ENCODE data around the gene KANTR. TPM values are rescaled to one million over a fixed set of nuclear protein-coding genes. Genes with fewer than 3 reads are reported as not detected.
A peak's percentile ranks its signal among the peaks of the same experiment; 100 is the strongest.

KANTR gene
- total RNA-seq, 1 experiment from 2014 or later, result 7.7 TPM

DNA sequence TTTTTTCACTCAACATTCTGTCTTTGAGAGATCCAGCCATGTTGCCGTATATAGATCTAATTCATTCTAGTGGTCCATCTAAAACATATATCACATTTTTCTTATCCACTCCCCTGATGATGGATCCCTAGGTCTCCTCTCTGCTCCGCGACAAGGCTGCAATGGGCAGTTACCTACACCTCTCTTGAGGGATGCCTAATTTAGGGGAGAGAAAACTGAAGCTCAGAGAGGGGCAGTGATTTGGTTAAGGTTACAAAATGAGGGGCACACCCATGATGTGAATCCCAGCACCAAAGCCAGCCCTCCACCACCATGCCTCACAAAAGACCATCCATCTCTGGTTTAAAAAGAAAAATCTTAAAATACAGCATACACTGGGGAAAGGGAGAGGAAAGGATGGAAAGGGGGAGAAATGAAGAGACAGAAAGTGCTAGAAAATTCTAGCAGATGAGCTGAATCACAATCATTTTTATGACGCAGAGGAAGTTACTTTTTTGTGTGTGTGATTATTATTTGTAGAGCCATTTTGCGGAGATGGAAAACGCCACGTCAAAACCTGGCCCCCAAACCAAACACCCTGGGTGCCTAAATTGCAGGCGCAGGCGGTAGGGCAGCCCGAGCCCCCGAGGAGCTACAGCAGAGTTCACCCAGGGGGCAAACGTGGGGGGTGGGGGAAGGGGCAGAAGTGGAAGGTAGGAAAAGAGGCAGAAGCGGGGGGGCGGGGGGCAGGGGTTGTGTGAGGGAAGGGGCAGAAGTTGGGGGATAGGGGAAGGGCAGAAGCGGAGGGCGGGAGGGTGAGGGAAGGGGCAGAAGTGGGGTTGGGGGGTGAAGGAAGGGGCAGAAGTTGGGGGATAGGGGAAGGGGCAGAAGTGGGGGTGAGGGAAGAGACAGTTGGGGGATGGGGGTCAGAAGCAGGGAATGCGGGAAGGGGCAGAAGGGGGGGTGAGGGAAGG lies 13.0 kb upstream of the KANTR start:
- H2BK20ac ChIP-seq (ENCODE audit: low read depth, low read length, poor library complexity, severe bottlenecking), result no peak overlapping the region
- Mint-ChIP-seq H3K27ac (peak overlapping the region in 1 of 3 experiments; percentile 90; a peak in 3 of 7 replicates), H3K27me3 (ENCODE audit: low read depth) (peaks cover 14% of the 10 kb centered on the region), H3K36me3 (ENCODE audit: insufficient read depth in 1 of 3, low read depth in 3 of 3) (peaks cover 27 to 34% (median 33%) of the 10 kb centered on the region in 3 experiments), H3K4me3 (peak overlapping the region; percentile 64 to 82), H3K9me3 (peaks cover 65 to 78% of the 10 kb centered on the region in 2 experiments), H3K4me1 (peaks cover 6 to 21% of the 10 kb centered on the region in 2 experiments)
- H2AK5ac ChIP-seq (ENCODE audit: insufficient read length, low read length), result no peak overlapping the region
- no peaks in the 10 kb centered on the region for H3K79me2 ChIP-seq (ENCODE audit: insufficient read depth, low read length)
- no peaks in the 10 kb centered on the region for H4K20me1 ChIP-seq (ENCODE audit: control insufficient read depth, insufficient read depth, insufficient read length)
- H2BK15ac ChIP-seq (ENCODE audit: low read depth, low read length), result no peak overlapping the region
- H3K4me1 ChIP-seq (ENCODE audit: insufficient read depth, low read length), result no peaks in the 10 kb centered on the region
- peaks cover 3% of the 10 kb centered on the region for H3K23me2 ChIP-seq (ENCODE audit: insufficient read length, low read depth, low read length, poor library complexity, severe bottlenecking)
- no peak overlapping the region for H4K8ac ChIP-seq (replicated peaks; ENCODE audit: insufficient read length, low read depth, low read length)
- no peak overlapping the region for H2BK120ac ChIP-seq (ENCODE audit: low read depth, low read length, poor library complexity, severe bottlenecking)
- no CpG with 5 or more reads among the region's 17 CpGs for whole genome bisulfite sequencing (ENCODE audit: extremely low coverage, insufficient read length, low lambda C conversion rate)
- H4K91ac ChIP-seq (ENCODE audit: insufficient read length, low read depth, low read length), result no peak overlapping the region
- H3K27me3 ChIP-seq (ENCODE audit: insufficient read depth, low read length), result 0 out of 2 replicates have a peak, but pooled peaks cover 3% of the 10 kb centered on the region
- H3K27ac ChIP-seq (ENCODE audit: insufficient read length, low read depth, low read length), result no peak overlapping the region
- no peak overlapping the region for H3K14ac ChIP-seq (ENCODE audit: insufficient read depth, low read length)
- H3K4ac ChIP-seq (ENCODE audit: low read depth, low read length), result no peak overlapping the region
- H3K79me1 ChIP-seq (ENCODE audit: insufficient read depth, low read depth, low read length, poor library complexity, severe bottlenecking), result no peaks in the 10 kb centered on the region
- H3K18ac ChIP-seq (ENCODE audit: insufficient read length, low read depth, low read length), result no peak overlapping the region
- no peak overlapping the region for H3K56ac ChIP-seq (ENCODE audit: insufficient read length, low read depth, low read length)
- no peak overlapping the region for H4K5ac ChIP-seq (ENCODE audit: insufficient read length, low read depth, low read length)
- H2BK12ac ChIP-seq (ENCODE audit: insufficient read length, low read depth, low read length), result no peak overlapping the region
- no peak overlapping the region for H3K9ac ChIP-seq (ENCODE audit: extremely low read depth, insufficient read length, low read length)
- no peak overlapping the region for H3K23ac ChIP-seq (ENCODE audit: insufficient read length, low read depth, low read length)
- H3K9me3 ChIP-seq (ENCODE audit: control insufficient read depth, low read depth, low read length), result peaks cover 52% of the 10 kb centered on the region
- peak overlapping the region; percentile 5 for H3K4me2 ChIP-seq (ENCODE audit: insufficient read depth, insufficient read length, low read length)
- H2BK5ac ChIP-seq (ENCODE audit: insufficient read length, low read length), result no peak overlapping the region
- H2AFZ ChIP-seq (ENCODE audit: low read length), result no peak overlapping the region
- H3T11ph ChIP-seq (ENCODE audit: low read length), result no peak overlapping the region
- DNase-seq, result no peak
- TF ChIP-seq, protein P1, sequence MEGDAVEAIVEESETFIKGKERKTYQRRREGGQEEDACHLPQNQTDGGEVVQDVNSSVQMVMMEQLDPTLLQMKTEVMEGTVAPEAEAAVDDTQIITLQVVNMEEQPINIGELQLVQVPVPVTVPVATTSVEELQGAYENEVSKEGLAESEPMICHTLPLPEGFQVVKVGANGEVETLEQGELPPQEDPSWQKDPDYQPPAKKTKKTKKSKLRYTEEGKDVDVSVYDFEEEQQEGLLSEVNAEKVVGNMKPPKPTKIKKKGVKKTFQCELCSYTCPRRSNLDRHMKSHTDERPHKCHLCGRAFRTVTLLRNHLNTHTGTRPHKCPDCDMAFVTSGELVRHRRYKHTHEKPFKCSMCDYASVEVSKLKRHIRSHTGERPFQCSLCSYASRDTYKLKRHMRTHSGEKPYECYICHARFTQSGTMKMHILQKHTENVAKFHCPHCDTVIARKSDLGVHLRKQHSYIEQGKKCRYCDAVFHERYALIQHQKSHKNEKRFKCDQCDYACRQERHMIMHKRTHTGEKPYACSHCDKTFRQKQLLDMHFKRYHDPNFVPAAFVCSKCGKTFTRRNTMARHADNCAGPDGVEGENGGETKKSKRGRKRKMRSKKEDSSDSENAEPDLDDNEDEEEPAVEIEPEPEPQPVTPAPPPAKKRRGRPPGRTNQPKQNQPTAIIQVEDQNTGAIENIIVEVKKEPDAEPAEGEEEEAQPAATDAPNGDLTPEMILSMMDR (conservative IDR thresholded peaks at IDR 0.05), result no peak

Measured in H9 (cell line).